ENCODE results near the gene JAKMIP2.

DNA sequence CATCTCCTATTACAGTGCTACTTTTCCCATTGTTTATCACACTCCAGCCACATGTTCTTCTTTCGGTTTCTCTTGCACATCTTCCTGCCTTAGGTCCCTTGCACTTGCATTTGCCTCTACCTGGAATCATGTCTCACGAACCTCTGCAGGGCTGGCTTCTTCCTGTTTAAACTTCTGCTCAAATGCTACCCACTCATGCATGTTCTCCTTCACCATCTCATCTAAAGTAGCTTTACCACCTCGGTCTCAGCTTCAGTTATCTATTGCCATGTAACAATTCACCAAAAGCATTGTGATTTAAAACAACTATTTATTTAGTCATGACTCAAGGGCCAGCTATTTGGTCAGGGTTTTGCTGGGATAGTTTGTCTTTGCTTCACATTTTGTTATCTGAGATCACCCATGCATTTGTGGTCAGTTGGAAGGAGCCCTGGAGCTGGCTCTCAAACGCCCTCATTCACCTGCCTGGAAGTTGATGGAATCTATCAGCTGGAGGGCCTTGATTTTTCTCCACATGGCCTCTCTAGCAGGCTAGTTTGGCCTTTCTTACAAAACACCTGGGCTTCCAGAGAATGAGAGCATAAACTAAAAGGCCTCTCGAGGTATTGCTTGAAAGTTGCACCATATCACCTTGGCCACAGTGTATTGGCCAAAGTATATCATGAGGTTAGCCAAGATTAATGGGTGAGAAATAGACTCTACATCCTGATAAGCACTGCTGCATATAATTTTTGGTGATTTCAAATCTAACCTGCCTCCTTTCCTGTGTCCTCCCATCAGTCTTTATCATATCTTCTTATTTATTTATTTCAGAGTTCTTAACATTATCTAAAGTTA lies 27.5 kb upstream of the JAKMIP2 start:
- TF ChIP-seq, protein P1, sequence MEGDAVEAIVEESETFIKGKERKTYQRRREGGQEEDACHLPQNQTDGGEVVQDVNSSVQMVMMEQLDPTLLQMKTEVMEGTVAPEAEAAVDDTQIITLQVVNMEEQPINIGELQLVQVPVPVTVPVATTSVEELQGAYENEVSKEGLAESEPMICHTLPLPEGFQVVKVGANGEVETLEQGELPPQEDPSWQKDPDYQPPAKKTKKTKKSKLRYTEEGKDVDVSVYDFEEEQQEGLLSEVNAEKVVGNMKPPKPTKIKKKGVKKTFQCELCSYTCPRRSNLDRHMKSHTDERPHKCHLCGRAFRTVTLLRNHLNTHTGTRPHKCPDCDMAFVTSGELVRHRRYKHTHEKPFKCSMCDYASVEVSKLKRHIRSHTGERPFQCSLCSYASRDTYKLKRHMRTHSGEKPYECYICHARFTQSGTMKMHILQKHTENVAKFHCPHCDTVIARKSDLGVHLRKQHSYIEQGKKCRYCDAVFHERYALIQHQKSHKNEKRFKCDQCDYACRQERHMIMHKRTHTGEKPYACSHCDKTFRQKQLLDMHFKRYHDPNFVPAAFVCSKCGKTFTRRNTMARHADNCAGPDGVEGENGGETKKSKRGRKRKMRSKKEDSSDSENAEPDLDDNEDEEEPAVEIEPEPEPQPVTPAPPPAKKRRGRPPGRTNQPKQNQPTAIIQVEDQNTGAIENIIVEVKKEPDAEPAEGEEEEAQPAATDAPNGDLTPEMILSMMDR (IDR thresholded peaks at IDR 0.05), result no peak
- no peak for TF ChIP-seq POLR2A (IDR thresholded peaks at IDR 0.05)

Measured in ovary (tissue), 3 donors.